Right lobe of liver (tissue), 4 donors: Measurements from ENCODE around the gene ZBED2.

Experiments used
- CTCF ChIP-seq, 4 donors: fragments of 200-600 bp in 3 of 4; fragments of 450-650 bp in 1 of 4; IDR thresholded peaks; one replicate each; pipeline versions ENCODE4 v1.5.1 to v1.8.0; 2016 to 2022; ENCODE audit warnings: antibody characterized with exemption in 4 of 4, mild to moderate bottlenecking in 2 of 4
- POLR2A ChIP-seq: fragments of 450-650 bp; IDR thresholded peaks from one replicate; pipeline ENCODE4 v1.6.1; 2017; ENCODE audit warnings: antibody characterized with exemption, mild to moderate bottlenecking
- donor health status: DM: no; HTN: no; CAD: no.
- donor health status: DM: no; HTN: no; CAD: no.
- donor health status: DM: no; HTN: yes; CAD: no.

- TF ChIP-seq CTCF (IDR thresholded peaks at IDR 0.05) (no peak), POLR2A (no peak)
Observed at GRCh38 chr3:111609700-111610099, 14.6 kb upstream of the ZBED2 start.
